Mucosa of descending colon (tissue), 3 donors: ENCODE measurements around the gene PSTPIP1. TPM values are rescaled to one million over a fixed set of nuclear protein-coding genes. Genes with fewer than 3 reads are reported as not detected.

Source experiments
- ATAC-seq: fragments of 200-7000 bp; cut with Tn5 transposase; one replicate; pipeline ENCODE4 v1.9.1; 2020; ENCODE audit warnings: mild to moderate bottlenecking, moderate library complexity
- DNase-seq, 3 donors: peaks; one replicate each; pipeline ENCODE4 v3.0.0-alpha.2; 2020
- H3K36me3 ChIP-seq: fragments of 200-600 bp; one replicate; pipeline ENCODE4 v1.8.0; 2021; ENCODE audit warnings: low read depth, mild to moderate bottlenecking
- H3K4me1 ChIP-seq: fragments of 200-600 bp; one replicate; pipeline ENCODE4 v1.8.0; 2021; ENCODE audit warnings: low read depth, mild to moderate bottlenecking
- H3K4me3 ChIP-seq: fragments of 200-600 bp; one replicate; pipeline ENCODE4 v1.8.0; 2021; ENCODE audit warnings: mild to moderate bottlenecking
- H3K9me3 ChIP-seq: fragments of 200-600 bp; one replicate; pipeline ENCODE4 v1.8.0; 2021; ENCODE audit warnings: mild to moderate bottlenecking
- intact Hi-C, 2 donors: fragments of 100-400 bp; cut with DNase I in 1 of 2; cut with micrococcal nuclease in 1 of 2; formaldehyde crosslinking; loops; one replicate each; pipeline versions ENCODE4 v1.11.0 to v1.11.1; 2022; cut with DNase I, micrococcal nuclease
- total RNA-seq, 3 donors: library from RNA; stranded (reverse); fragmentation: NEBNext Ultra II Directional in 2 of 3; extraction: Animal tissue kit (Norgen Biotek cat#: 25700) in 2 of 3; gene quantifications; one replicate each; pipeline versions ENCODE4 v1.2.1 to v1.2.4, GENCODE V29; 2021 to 2023
- TF ChIP-seq, protein P1 (sequence below): fragments of 200-600 bp; IDR thresholded peaks from one replicate; pipeline ENCODE4 v1.8.0; 2022; ENCODE audit warnings: antibody characterized with exemption, mild to moderate bottlenecking
- donor health status: DM: no; HTN: no; CAD: no; lungs with moderate emphysema.
- donor health status: DM: no; HTN: no; CAD: no.
- donor health status: DM: no; HTN: yes; CAD: no.

The PSTPIP1 gene
- total RNA-seq, 3 donors from 2014 or later, result 4.4 to 8.2 (median 6.3) TPM

DNA sequence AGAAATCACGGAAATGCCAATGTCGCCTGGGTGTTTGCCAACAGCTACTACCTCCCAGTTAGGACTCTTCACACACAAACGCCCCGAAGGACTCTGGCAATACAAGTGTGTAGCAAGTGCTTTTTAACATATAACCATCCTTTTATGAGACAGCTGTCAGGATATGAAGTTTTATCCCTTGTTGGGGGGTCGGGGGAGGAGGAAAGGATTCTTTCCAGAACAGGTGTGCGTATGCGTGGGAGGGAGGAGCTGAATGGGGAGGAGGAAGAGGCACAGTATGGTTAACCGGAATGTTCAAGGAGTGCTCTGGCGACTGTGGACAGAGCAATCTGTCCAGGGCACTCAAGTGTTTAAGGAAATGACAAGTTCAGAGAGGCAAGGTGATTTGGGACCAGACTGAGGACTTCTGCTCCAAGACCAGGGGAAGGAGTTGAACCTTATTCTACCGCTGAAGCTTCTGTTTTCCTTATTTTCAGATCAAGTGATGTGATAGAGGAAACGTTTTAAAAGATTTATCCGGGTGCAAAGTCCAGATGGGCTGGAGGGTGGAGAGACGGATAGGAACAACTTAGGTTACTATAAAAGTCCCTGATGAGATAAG, 74.7 kb downstream of the PSTPIP1 start:
- Histone ChIP-seq H3K36me3 (no peaks in the 10 kb centered on the region), H3K9me3 (no peaks in the 10 kb centered on the region), H3K4me1 (peaks cover 46% of the 10 kb centered on the region), H3K4me3 (no peak overlapping the region)
- DNase-seq (peak; percentile 51 to 85 (median 57)), ATAC-seq (peak; percentile 63)
- TF ChIP-seq, protein P1, sequence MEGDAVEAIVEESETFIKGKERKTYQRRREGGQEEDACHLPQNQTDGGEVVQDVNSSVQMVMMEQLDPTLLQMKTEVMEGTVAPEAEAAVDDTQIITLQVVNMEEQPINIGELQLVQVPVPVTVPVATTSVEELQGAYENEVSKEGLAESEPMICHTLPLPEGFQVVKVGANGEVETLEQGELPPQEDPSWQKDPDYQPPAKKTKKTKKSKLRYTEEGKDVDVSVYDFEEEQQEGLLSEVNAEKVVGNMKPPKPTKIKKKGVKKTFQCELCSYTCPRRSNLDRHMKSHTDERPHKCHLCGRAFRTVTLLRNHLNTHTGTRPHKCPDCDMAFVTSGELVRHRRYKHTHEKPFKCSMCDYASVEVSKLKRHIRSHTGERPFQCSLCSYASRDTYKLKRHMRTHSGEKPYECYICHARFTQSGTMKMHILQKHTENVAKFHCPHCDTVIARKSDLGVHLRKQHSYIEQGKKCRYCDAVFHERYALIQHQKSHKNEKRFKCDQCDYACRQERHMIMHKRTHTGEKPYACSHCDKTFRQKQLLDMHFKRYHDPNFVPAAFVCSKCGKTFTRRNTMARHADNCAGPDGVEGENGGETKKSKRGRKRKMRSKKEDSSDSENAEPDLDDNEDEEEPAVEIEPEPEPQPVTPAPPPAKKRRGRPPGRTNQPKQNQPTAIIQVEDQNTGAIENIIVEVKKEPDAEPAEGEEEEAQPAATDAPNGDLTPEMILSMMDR, result no peak
- intact Hi-C loops, result no loop called here

- peaks cover 41% of the 10 kb centered on the region for H3K4me1 ChIP-seq
- H3K9me3 ChIP-seq, result no peaks in the 10 kb centered on the region
- DNase-seq (no peak), ATAC-seq (no peak)
- peak overlapping the region; percentile 82 for H3K4me3 ChIP-seq
- TF ChIP-seq, protein P1, result no peak
- no peaks in the 10 kb centered on the region for H3K36me3 ChIP-seq
- intact Hi-C loops, result no loop called here
Measured at GRCh38 chr15:77070180-77070494, 75.2 kb downstream of the PSTPIP1 start.

DNA sequence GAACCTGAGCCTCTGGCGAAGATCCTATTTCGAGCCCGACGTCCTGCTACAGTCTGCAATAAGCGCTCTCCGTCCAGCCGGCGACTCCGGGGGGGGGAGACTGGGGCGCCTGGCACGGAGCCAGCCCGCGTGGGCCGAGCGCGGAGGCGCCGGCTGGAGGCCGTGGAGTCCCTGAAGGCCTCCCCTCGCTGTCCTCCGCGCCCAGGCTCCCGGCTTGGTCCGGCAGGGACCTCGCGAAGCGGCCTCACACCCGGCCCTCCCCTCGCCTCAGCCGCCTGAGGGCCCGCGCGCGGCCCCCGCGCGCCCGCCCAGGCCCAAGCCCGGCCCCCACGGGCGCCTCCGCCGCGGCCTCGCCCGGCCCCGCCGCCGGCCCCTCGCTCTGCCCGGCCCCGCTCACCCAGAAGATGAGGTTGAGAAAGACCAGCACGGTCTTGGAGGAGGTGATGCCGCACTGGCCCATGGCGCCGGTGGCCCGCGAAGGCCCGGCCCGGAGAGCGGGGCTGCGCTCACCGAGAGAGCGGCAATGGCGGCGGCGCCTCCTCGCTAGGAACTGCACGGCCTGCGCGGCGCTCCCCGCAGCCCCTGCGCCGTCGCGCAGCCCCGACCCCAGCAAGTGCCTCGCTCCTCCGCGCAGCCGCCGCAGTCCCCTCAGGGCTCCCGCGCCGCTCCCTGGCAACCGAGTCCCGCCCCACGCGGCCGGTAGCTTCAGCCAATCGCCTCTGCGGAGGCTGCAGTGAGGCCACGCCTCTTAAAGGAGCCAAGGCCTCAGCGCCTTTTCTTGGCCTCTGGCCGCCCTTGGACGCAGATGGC, 75.8 kb downstream of the PSTPIP1 start, which contains the start of gene TSPAN3:
Gene TSPAN3 (minus strand): TSS at position 615 of the 810 bp plus-strand sequence. CDS start 155 bp downstream, at position 460.
- TF ChIP-seq, protein P1, result no peak
- Histone ChIP-seq H3K9me3 (no peaks in the 10 kb centered on the region), H3K4me1 (peaks cover 37% of the 10 kb centered on the region), H3K36me3 (no peaks in the 10 kb centered on the region), H3K4me3 (peak within 1 kb of the TSS; percentile 82)
- intact Hi-C loops, result no loop called here
- ATAC-seq, result peak; percentile 81
- DNase-seq, result peak; percentile 93 to 96 (median 96)

DNA sequence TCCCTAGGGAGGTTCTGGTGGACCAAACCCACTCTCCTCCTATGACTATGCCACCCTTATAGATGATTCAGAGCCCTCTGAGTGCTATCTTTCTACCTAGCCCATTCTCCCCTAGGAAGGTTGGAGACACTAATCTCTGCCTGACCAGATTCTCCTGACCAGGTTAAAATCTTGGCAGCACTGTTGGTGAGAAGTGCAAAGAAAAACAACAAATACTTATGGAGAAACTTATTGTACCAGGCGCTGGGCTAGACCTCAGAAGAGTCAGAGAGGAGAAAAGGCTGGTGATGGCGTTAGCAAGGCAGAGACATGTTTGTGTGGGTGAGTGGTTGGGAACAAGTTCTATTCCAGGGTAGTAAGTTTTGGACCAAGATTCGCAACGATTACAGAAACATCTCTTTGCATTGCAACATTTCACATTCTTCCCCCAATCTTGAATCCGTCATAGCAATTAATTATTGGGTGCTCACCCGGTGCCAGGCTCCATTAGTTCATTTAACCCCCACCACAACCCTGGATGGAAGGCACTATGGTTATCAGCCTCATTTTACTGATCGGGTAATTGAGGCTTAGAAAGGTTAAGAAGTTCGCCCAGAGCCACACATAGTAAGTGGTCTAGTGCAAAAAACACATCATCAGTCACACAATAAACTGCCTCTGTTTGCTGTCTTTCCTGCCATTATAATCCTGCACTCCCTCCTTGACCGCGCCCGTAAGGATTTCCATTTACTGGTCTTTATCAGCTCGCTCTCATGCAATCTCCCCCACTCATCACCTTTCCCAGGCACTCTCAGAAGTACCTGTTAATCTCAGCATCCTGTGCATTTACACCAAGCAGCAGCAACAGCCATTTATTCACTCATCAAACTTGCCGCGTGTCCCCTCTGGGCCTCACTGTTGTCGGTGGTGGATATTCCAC, 76.6 kb downstream of the PSTPIP1 start:
- DNase-seq (no peak), ATAC-seq (no peak)
- peaks cover 30% of the 10 kb centered on the region for H3K4me1 ChIP-seq
- intact Hi-C loops, result no loop called here
- no peaks in the 10 kb centered on the region for H3K9me3 ChIP-seq
- H3K36me3 ChIP-seq, result no peaks in the 10 kb centered on the region
- no peak overlapping the region for H3K4me3 ChIP-seq
- TF ChIP-seq, protein P1, result no peak

DNA sequence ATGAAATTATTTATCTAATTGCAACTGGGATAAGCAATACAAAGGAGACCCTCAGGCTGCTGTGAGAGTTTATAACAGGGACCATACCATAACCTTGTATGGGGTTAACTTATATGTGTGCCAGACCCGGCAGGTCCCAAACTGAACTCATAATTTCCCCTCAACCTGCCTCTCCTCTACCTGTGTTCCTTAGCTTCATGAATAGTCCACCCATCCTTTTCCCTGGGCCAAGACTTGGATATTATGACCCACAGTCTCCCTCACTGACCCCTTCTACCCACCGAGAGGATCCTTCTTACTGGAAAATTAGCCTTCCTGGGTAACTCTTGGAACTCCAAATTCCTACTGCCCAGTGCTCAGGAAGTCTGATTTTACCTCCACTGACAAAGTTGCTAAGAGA, 79.4 kb downstream of the PSTPIP1 start:
- DNase-seq (no peak), ATAC-seq (no peak)
- Histone ChIP-seq H3K4me1 (peaks cover 11% of the 10 kb centered on the region), H3K4me3 (no peak overlapping the region), H3K36me3 (no peaks in the 10 kb centered on the region), H3K9me3 (no peaks in the 10 kb centered on the region)
- intact Hi-C loops, result no loop called here
- TF ChIP-seq, protein P1, result no peak
